Heart right ventricle (tissue), 16 donors: ENCODE data around the gene ZNF268. TPM values are rescaled to one million over a fixed set of nuclear protein-coding genes. Genes with fewer than 3 reads are reported as not detected.
"Not testable (repeated sequence)": the region's sequence is repeated elsewhere in the genome, so short reads cannot be mapped to it uniquely, and the experiment has no call there.

Source experiments
- ATAC-seq, 8 donors: fragments of 200-7000 bp; cut with Tn5 transposase; one replicate each; pipeline ENCODE4 v1.9.1; 2020; ENCODE audit warnings: mild to moderate bottlenecking in 8 of 8, moderate library complexity in 8 of 8, moderate number of reproducible peaks in 1 of 8
- DNase-seq, 2 donors: peaks; one replicate each; pipeline ENCODE4 v3.0.0-alpha.2; 2020
- H3K27ac ChIP-seq, 10 donors: fragments of 200-600 bp; sonication (generic) in 2 of 10; one replicate each; pipeline versions ENCODE4 v1.5.0 to v1.8.0; 2020 to 2022; ENCODE audit warnings: mild to moderate bottlenecking in 3 of 10
- H3K27me3 ChIP-seq, 7 donors: fragments of 200-600 bp; one replicate each; pipeline ENCODE4 v1.8.0; 2021 to 2022; ENCODE audit warnings: mild to moderate bottlenecking in 2 of 7
- H3K36me3 ChIP-seq, 9 donors: fragments of 200-600 bp; sonication (generic) in 1 of 9; one replicate each; pipeline versions ENCODE4 v1.5.0 to v1.8.0; 2020 to 2022; ENCODE audit warnings: mild to moderate bottlenecking in 2 of 9
- H3K4me1 ChIP-seq, 9 donors: fragments of 200-600 bp; sonication (generic) in 1 of 9; one replicate each; pipeline versions ENCODE4 v1.5.0 to v1.8.0; 2020 to 2022; ENCODE audit warnings: mild to moderate bottlenecking in 4 of 9
- H3K4me3 ChIP-seq, 10 donors: fragments of 200-600 bp; sonication (generic) in 2 of 10; one replicate each; pipeline versions ENCODE4 v1.5.0 to v1.8.0; 2020 to 2022; ENCODE audit warnings: mild to moderate bottlenecking in 7 of 10, moderate library complexity in 2 of 10
- H3K9me3 ChIP-seq, 11 donors: fragments of 200-600 bp in 10 of 11; sonication (generic) in 2 of 11; one replicate each; pipeline versions ENCODE4 v1.5.0 to v1.8.0; 2013 to 2022; ENCODE audit warnings: mild to moderate bottlenecking in 2 of 11, control low read depth in 1 of 11, moderate library complexity in 1 of 11
- CTCF ChIP-seq, 9 donors: fragments of 200-600 bp; sonication (generic) in 2 of 9; IDR thresholded peaks; one replicate each; pipeline versions ENCODE4 v1.5.0 to v1.8.0; 2021 to 2022; ENCODE audit warnings: antibody characterized with exemption in 9 of 9, mild to moderate bottlenecking in 5 of 9, moderate library complexity in 1 of 9
- WGBS, 2 donors: extraction: QIAGEN DNeasy Blood & Tissue Kit; methylation state at CpG; one replicate each; pipeline ENCODE4 v1.1.7; 2013; ENCODE audit warnings: inconsistent platforms in 1 of 2; 5-methylcytosine and 5-hydroxymethylcytosine counted together
- intact Hi-C, 10 donors: fragments of 100-400 bp; cut with DNase I; formaldehyde crosslinking; loops; one replicate each; pipeline versions ENCODE4 v1.11.1 to v1.14.2; 2022
- polyA plus RNA-seq, 2 donors: library from polyadenylated mRNA; stranded (reverse); fragments of 200-250 nt; gene quantifications; one replicate each; pipeline ENCODE4 v1.2.3, GENCODE V29; 2013
- total RNA-seq, 10 donors: library from RNA; stranded (reverse); fragmentation: NEBNext Ultra II Directional in 3 of 10; extraction: Animal tissue kit (Norgen Biotek cat#: 25700) in 3 of 10; gene quantifications; one replicate each; pipeline versions ENCODE4 v1.2.1 to v1.2.4, GENCODE V29; 2021 to 2023
- donor health status: Arrhythmogenic right ventricular cardiomyopathy.
- donor health status: ischemic (EF 13 %, LVEDD 7.1; RV severe dilation, severe dysfunction).
- donor health status: healthy with polysubstance abuse.
- donor health status: DM: no; HTN: yes; CAD: no.
- donor health status: DM: no; HTN: no; CAD: no.
- donor health status: ischemic (EF 25% LVEDD 6.9; RV normal size, moderate dysfunction).
- donor health status: ischemic (EF 25% LVEDD 5.7; RV mildly dilated, moderate dysfunction).
- donor health status: healthy.
- donor health status: DM: yes; HTN: yes; CAD: no.
- donor health status: Ischemic cardiomyopathy.
- donor health status: ischemic (EF 35%, LVEDD 5.7; RV mildly dilated, moderate dysfunction).
- donor health status: nonischemic (EF 11% LVEDD 7.7; RV severe dilation, severe dysfunction).
- donor health status: DM: yes; HTN: yes; CAD: no.
- donor health status: PGD.
- donor health status: ischemic (EF 29% LVEDD 5.4; RV normal size, mild dysfunction).
- donor health status: nonischemic (EF 23%, LVEDD 6.1; RV moderate dilation, normal function).

Gene ZNF268
- total and polyA plus RNA-seq, 12 donors: 2.2 to 13.5 (median 11.2) TPM

DNA sequence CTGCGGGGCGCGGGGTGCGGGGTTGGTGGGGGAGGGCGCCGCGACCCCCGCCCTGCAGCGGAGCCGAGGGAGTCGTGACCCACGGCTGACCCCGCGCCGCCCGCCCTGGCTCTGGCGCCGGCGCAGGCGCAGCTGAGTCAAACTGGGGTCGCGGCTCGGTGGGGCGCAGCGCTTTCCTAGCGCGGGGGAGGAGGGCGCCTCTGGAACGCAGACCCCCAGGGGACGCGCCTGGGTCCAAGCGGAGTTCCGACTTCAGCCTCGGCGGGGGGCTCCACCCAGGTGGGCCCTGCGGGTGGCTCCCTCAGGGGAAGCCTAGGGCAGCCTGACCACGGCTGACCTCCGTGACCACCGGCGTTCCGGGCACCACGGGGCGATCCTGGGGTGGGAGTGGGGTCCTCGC, 54.8 kb downstream of the ZNF268 start:
- intact Hi-C loops: no loop called here
- H3K4me3 ChIP-seq: no peak overlapping the region
- H3K4me1 ChIP-seq: no peaks in the 10 kb centered on the region
- no peak for ATAC-seq
- H3K27me3 ChIP-seq: peaks cover 0 to 13% (median 0%) of the 10 kb centered on the region in 7 donors
- peaks cover 0 to 91% (median 0%) of the 10 kb centered on the region in 11 donors for H3K9me3 ChIP-seq
- H3K36me3 ChIP-seq: no peaks in the 10 kb centered on the region
- DNase-seq: no peak
- TF ChIP-seq CTCF (IDR thresholded peaks at IDR 0.05): no peak
- WGBS, 2 donors: 45 to 48% methylated on average over 40 to 44 of the region's 44 CpGs
- H3K27ac ChIP-seq: no peak overlapping the region

DNA sequence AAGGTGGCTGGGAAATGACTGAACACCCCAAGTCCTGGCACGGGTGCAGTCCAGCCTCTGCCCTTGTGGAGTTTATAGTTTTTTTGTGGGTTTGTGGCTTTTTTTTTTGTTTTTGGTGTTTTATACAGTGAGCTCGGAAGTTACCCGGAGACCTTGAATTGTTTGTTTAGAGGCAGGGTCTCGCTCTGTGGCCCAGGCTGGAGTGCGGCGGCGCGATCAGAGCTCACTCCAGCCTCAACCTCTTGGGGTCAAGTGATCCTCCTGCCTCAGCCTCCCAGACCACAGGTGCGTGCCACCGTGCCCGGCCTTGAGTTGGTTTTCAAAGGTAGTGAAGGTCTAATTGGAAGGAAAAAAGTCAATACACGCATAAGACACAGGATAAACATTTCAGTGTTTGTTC, 55.3 kb downstream of the ZNF268 start:
- Histone ChIP-seq H3K9me3 (peaks cover 0 to 87% (median 0%) of the 10 kb centered on the region in 11 donors), H3K36me3 (no peaks in the 10 kb centered on the region), H3K27ac (no peak overlapping the region), H3K27me3 (peaks cover 0 to 13% (median 0%) of the 10 kb centered on the region in 7 donors), H3K4me1 (no peaks in the 10 kb centered on the region), H3K4me3 (no peak overlapping the region)
- intact Hi-C loops: no loop called here
- ATAC-seq: no peak
- TF ChIP-seq CTCF (IDR thresholded peaks at IDR 0.05): no peak
- no peak for DNase-seq
- 86 to 91% methylated on average over 12 of the region's 12 CpGs for WGBS, 2 donors

DNA sequence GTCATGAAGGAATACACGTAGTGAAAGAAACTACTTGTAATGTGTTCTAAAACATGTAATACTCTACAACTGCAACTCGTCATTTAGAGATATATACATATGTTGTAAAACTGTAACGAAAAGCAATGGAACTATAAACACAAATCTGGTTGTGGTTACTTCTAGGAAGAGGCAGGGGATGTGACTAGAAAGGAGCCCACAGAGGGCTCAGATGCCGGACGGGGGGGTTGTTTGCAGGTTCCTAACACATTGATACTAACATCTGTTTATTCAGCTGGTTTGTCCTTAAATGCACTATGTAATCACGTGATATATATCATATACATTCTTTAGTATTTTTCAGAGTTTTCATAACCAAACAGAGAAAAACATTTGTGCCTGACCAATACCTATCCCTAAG, 70.4 kb downstream of the ZNF268 start:
- DNase-seq (no peak), ATAC-seq (no peak)
- no peaks in the 10 kb centered on the region for H3K27me3 ChIP-seq
- H3K4me1 ChIP-seq: no peaks in the 10 kb centered on the region
- peaks cover 0 to 42% (median 3%) of the 10 kb centered on the region in 11 donors for H3K9me3 ChIP-seq
- H3K27ac ChIP-seq: no peak overlapping the region
- TF ChIP-seq CTCF (IDR thresholded peaks at IDR 0.05): no peak
- 60 to 62% methylated on average over 6 of the region's 6 CpGs for WGBS, 2 donors
- no peak overlapping the region for H3K4me3 ChIP-seq
- H3K36me3 ChIP-seq: no peaks in the 10 kb centered on the region
- intact Hi-C loops: no loop called here

DNA sequence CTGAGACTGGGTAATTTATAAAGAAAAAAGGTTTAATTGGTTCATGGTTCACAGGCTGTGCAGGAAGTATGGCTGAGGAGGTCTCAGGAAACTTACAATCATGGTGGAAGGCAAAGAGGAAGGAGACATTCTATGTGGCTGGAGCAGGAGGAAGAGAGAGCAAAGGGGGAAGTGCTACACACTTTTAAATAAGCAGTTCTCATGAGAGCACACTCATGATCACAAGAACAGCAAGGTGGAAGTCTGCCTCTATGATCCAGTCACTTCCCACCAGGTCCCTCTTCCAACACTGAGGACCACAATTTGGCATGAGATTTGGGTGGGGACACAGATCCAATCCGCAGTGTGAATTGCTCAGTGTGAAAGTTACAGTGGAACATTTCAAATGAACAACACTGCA, 74.5 kb downstream of the ZNF268 start:
- H3K4me3 ChIP-seq, H3K27me3 ChIP-seq, H3K36me3 ChIP-seq, DNase-seq, H3K27ac ChIP-seq, H3K4me1 ChIP-seq, intact Hi-C loops: not testable (repeated sequence)
- peaks cover 0 to 48% (median 3%) of the 10 kb centered on the region in 11 donors for H3K9me3 ChIP-seq
- ATAC-seq: peak in 1 of 8 donors; percentile 15
- WGBS, 2 donors: 21 to 25% methylated on average over 1 of the region's 1 CpG

DNA sequence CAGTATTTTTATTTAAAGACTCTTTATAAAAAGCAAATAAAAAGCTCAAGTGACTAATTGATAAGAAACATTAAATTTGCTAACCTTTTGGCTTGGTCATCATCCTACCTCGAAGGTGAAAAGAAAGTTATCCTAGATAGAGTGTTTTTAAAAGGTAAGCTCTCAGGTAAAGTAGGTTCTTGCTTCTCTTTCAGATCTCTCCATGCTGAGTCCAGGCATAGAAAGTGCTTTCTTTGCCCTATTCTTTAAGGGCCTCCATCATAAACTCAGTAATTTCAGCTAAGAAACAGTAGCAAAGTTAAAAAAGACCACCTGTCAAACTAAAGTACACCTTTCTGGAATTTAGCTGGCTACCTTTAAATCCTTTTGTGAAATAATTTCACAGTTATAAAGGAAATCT, 75.0 kb downstream of the ZNF268 start:
- no peak overlapping the region for H3K27ac ChIP-seq
- intact Hi-C loops: no loop called here
- WGBS, 2 donors: 23 to 34% methylated on average over 1 of the region's 1 CpG
- no peaks in the 10 kb centered on the region for H3K36me3 ChIP-seq
- no peaks in the 10 kb centered on the region for H3K27me3 ChIP-seq
- DNase-seq (no peak), ATAC-seq (no peak)
- H3K4me1 ChIP-seq: no peaks in the 10 kb centered on the region
- no peak for TF ChIP-seq CTCF (IDR thresholded peaks at IDR 0.05)
- H3K9me3 ChIP-seq: peaks cover 0 to 48% (median under 1%) of the 10 kb centered on the region in 11 donors
- no peak overlapping the region for H3K4me3 ChIP-seq
